Measurements from ENCODE around the gene PGAM2.
A peak's percentile ranks its signal among the peaks of the same experiment; 100 is the strongest.

DNA sequence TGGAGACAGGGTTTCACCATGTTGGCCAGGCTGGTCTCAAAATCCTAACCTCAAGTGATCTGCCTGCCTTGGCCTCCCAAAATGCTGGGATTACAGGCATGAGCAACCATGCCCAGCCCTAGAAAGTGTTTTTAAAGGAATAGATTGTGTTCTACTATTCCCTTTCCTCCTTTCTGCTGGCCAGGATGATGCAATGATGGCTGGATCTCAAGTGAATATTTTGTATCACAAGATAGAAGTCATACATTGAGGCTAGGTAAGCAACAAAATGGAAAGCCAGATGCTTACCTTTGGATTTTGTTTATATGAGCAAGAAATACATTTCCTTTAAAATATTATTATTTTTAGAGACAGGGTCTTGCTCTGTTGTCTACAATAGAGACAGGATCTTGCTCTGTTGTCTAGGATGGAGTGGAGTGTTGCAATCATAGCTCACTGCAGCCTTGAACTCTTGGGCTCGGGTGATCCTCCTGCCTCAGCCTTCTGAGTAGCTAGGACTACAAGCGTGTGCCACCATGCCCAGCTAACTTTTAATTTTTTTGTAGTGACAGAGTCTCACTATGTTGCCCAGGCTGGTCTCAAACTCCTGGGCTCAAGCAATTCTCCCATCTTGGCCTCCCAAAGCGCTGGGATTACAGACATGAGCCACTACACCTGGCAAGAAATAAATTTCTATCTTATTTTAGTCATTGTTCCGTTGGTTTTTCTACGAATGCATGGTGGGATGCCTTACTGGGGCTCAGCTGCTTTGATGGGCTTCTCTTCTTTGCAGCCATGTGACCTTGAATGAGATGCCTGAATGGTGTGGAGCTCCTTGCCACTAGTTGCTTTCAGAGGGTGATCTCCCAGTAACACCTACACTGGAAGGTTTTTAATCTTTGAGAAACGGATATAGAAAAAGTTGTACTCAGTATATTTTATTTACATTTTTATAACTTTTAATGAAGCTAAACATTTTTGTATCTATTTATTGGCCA, 33.0 kb upstream of the PGAM2 start:
- TF ChIP-seq RARB (CRISPR knock-in tag; IDR thresholded peaks at IDR 0.05) (no peak), JUN (IDR thresholded peaks at IDR 0.05) (no peak), POLR2A (IDR thresholded peaks at IDR 0.05; ENCODE audit: low read length) (no peak), CEBPB (IDR thresholded peaks at IDR 0.05) (peak in 1 of 2 experiments; percentile 13; a peak in 1 of 4 replicates), MAZ (IDR thresholded peaks at IDR 0.05; ENCODE audit: borderline replicate concordance, low read depth, low read length) (no peak), CTCF (IDR thresholded peaks at IDR 0.05) (no peak), RNF2 (IDR thresholded peaks at IDR 0.05; ENCODE audit: borderline replicate concordance, low read depth) (no peak), NR3C1 (IDR thresholded peaks at IDR 0.05) (no peak), BHLHE40 (IDR thresholded peaks at IDR 0.05; ENCODE audit: low read depth, low read length) (no peak)
- TF ChIP-seq, protein P1, sequence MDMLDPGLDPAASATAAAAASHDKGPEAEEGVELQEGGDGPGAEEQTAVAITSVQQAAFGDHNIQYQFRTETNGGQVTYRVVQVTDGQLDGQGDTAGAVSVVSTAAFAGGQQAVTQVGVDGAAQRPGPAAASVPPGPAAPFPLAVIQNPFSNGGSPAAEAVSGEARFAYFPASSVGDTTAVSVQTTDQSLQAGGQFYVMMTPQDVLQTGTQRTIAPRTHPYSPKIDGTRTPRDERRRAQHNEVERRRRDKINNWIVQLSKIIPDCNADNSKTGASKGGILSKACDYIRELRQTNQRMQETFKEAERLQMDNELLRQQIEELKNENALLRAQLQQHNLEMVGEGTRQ (IDR thresholded peaks at IDR 0.05), result no peak
